Transverse colon (tissue), 4 donors: ENCODE results near the gene INAFM2.

ENCODE experiments used
- POLR2AphosphoS5 ChIP-seq, 3 donors: sonication (generic); formaldehyde crosslinking; IDR thresholded peaks; one replicate each; pipeline ENCODE4 v1.6.1; 2016; ENCODE audit warnings: antibody characterized with exemption in 3 of 3
- TF ChIP-seq, protein P1 (sequence below), 5 experiments: fragments of 200-600 bp in 3 of 5; fragments of 450-650 bp in 2 of 5; sonication (generic) in 3 of 5; IDR thresholded peaks; 1 replicate in 2 of 5; 2 replicates in 3 of 5; pipeline ENCODE4 v1.5.1; 2016 to 2017; ENCODE audit warnings: antibody characterized with exemption in 5 of 5, inconsistent platforms in 3 of 5, mild to moderate bottlenecking in 2 of 5, moderate library complexity in 1 of 5

DNA sequence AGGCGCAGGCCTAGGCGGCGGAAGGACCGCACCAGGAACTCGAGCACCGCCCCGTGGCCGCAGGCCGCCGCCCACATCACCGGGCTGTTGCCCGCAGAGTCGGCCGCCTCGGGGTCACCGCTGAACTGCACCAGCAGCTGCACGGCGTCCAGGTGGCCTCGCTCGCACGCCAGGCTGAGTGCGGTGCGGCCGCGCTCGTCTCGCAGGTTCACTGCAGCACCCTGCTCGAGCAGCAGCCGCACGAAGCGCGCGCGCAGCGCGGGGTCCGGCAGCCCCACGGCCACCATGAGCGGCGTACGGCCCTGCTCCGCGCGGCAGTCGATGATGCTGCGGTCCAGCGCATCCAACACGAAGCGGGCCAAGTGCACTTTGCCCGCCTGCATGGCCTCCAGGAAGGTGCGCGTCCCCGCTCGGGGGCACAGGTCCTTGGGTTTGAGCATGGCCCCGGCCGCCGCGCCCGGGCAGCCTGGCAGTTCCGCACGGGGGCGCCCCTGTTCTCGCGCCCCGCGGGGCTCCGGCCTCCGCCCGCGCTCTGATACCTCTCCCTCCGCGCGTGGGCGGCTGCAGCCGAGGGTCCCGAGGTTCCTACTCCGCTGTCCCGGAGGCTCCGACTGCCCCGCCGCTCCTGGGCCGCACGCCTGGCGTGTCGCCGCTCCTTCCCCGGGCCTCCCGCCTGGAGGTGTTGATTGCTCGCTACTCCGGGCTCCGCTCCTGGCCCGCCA, 41.2 kb upstream of the INAFM2 start:
- TF ChIP-seq, protein P1, sequence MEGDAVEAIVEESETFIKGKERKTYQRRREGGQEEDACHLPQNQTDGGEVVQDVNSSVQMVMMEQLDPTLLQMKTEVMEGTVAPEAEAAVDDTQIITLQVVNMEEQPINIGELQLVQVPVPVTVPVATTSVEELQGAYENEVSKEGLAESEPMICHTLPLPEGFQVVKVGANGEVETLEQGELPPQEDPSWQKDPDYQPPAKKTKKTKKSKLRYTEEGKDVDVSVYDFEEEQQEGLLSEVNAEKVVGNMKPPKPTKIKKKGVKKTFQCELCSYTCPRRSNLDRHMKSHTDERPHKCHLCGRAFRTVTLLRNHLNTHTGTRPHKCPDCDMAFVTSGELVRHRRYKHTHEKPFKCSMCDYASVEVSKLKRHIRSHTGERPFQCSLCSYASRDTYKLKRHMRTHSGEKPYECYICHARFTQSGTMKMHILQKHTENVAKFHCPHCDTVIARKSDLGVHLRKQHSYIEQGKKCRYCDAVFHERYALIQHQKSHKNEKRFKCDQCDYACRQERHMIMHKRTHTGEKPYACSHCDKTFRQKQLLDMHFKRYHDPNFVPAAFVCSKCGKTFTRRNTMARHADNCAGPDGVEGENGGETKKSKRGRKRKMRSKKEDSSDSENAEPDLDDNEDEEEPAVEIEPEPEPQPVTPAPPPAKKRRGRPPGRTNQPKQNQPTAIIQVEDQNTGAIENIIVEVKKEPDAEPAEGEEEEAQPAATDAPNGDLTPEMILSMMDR (IDR thresholded peaks at IDR 0.05), result peak in 4 of 5 experiments; percentile 29 to 51 (median 36)
- no peak for TF ChIP-seq POLR2AphosphoS5 (IDR thresholded peaks at IDR 0.05)
